Measurements from ENCODE around the gene RASA2. TPM values are rescaled to one million over a fixed set of nuclear protein-coding genes. Genes with fewer than 3 reads are reported as not detected.

RASA2 gene
- total RNA-seq, 1 donor from 2014 or later: 9.9 TPM

- no peak overlapping the region for H3K4me3 Mint-ChIP-seq (ENCODE audit: unreplicated experiment)
- no peak overlapping the region for H3K27ac Mint-ChIP-seq (ENCODE audit: unreplicated experiment)
- peaks cover 27% of the 10 kb centered on the region for H3K36me3 Mint-ChIP-seq (ENCODE audit: unreplicated experiment)
- TF ChIP-seq CTCF (IDR thresholded peaks at IDR 0.05): no peak
- DNase-seq (ENCODE audit: extremely low spot score, unreplicated experiment): no peak
- no peaks in the 10 kb centered on the region for H3K4me1 Mint-ChIP-seq (ENCODE audit: unreplicated experiment)
- peaks cover 6% of the 10 kb centered on the region for H3K9me3 Mint-ChIP-seq (ENCODE audit: unreplicated experiment)
- H3K27me3 Mint-ChIP-seq (ENCODE audit: unreplicated experiment): no peaks in the 10 kb centered on the region
These were observed 116.7 kb downstream of the RASA2 start for GRCh38 chr3:141603473-141604035.

GRCh38 chr3:141605883-141606282, 119.1 kb downstream of the RASA2 start:
- DNase-seq (ENCODE audit: extremely low spot score, unreplicated experiment): no peak
- no peak overlapping the region for H3K27ac Mint-ChIP-seq (ENCODE audit: unreplicated experiment)

GRCh38 chr3:141608438-141608837, 121.6 kb downstream of the RASA2 start:
- no peak for TF ChIP-seq CTCF (IDR thresholded peaks at IDR 0.05)
- H3K4me3 Mint-ChIP-seq (ENCODE audit: unreplicated experiment): no peak overlapping the region
- H3K4me1 Mint-ChIP-seq (ENCODE audit: unreplicated experiment): no peaks in the 10 kb centered on the region

More at GRCh38 chr3:141605883-141606282, 119.1 kb downstream of the RASA2 start:
- H3K27me3 Mint-ChIP-seq (ENCODE audit: unreplicated experiment): no peaks in the 10 kb centered on the region
- no peaks in the 10 kb centered on the region for H3K4me1 Mint-ChIP-seq (ENCODE audit: unreplicated experiment)
- no peak overlapping the region for H3K4me3 Mint-ChIP-seq (ENCODE audit: unreplicated experiment)
- no peaks in the 10 kb centered on the region for H3K9me3 Mint-ChIP-seq (ENCODE audit: unreplicated experiment)
- peaks cover 21% of the 10 kb centered on the region for H3K36me3 Mint-ChIP-seq (ENCODE audit: unreplicated experiment)
- TF ChIP-seq CTCF (IDR thresholded peaks at IDR 0.05): no peak

GRCh38 chr3:141610939-141611338, 124.1 kb downstream of the RASA2 start:
- Mint-ChIP-seq H3K27me3 (ENCODE audit: unreplicated experiment) (no peaks in the 10 kb centered on the region), H3K27ac (ENCODE audit: unreplicated experiment) (no peak overlapping the region), H3K9me3 (ENCODE audit: unreplicated experiment) (no peaks in the 10 kb centered on the region), H3K4me1 (ENCODE audit: unreplicated experiment) (no peaks in the 10 kb centered on the region), H3K4me3 (ENCODE audit: unreplicated experiment) (no peak overlapping the region), H3K36me3 (ENCODE audit: unreplicated experiment) (peaks cover 20% of the 10 kb centered on the region)
- TF ChIP-seq CTCF (IDR thresholded peaks at IDR 0.05): no peak
- DNase-seq (ENCODE audit: extremely low spot score, unreplicated experiment): no peak

More at GRCh38 chr3:141608438-141608837, 121.6 kb downstream of the RASA2 start:
- Mint-ChIP-seq H3K9me3 (ENCODE audit: unreplicated experiment) (no peaks in the 10 kb centered on the region), H3K36me3 (ENCODE audit: unreplicated experiment) (peaks cover 21% of the 10 kb centered on the region), H3K27ac (ENCODE audit: unreplicated experiment) (no peak overlapping the region), H3K27me3 (ENCODE audit: unreplicated experiment) (no peaks in the 10 kb centered on the region)
- DNase-seq (ENCODE audit: extremely low spot score, unreplicated experiment): no peak

- TF ChIP-seq CTCF (IDR thresholded peaks at IDR 0.05): no peak
- Mint-ChIP-seq H3K36me3 (ENCODE audit: unreplicated experiment) (peaks cover 10% of the 10 kb centered on the region), H3K4me3 (ENCODE audit: unreplicated experiment) (no peak overlapping the region), H3K9me3 (ENCODE audit: unreplicated experiment) (no peaks in the 10 kb centered on the region), H3K4me1 (ENCODE audit: unreplicated experiment) (no peaks in the 10 kb centered on the region), H3K27me3 (ENCODE audit: unreplicated experiment) (no peaks in the 10 kb centered on the region), H3K27ac (ENCODE audit: unreplicated experiment) (no peak overlapping the region)
- DNase-seq (ENCODE audit: extremely low spot score, unreplicated experiment): no peak
These were observed 131.5 kb downstream of the RASA2 start for GRCh38 chr3:141618103-141618910.

Data from osteocyte (in vitro differentiated cells).